ENCODE measurements around the gene MFN2. TPM values are rescaled to one million over a fixed set of nuclear protein-coding genes. Genes with fewer than 3 reads are reported as not detected.

The MFN2 gene
- polyA plus RNA-seq, 1 donor from 2014 or later, result 64.9 TPM

DNA sequence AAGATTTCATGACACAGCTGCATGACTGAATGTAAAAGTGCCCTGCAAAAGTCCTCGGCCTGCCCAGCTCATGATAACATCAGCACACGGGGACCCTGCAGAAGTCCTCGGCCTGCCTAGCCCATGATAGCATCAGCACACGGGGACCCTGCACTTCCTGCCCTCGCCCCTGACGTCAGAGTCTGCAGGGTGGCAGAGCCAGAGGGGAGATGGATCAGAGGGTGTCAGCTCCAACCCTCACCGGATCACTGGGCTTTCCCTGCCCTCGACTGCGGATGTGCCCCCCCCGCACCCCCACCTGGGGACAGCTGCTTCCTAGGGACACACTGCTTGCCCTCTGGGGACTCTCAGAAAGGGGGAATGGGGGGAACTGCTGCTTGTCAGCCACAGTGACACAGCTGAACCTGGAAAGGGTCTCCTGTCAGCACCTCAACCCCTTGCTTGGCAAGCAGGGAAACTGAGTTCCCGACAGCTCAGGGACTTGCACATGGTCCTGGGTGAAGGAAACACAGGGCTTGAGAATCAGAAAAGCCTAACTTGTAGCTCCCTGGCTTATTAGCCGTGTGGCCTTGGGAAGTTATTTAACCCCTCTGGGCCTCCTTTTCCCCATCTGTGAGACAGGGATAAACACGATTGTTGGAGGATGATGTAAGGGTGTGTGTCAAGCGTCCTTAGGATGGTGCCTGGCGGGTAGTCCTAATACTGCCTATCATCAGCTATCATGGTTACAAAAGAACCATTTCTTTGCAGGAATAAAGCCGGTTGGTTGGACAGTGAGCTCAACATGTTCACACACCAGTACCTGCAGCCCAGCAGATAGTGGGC lies 30.7 kb downstream of the MFN2 start:
- Histone ChIP-seq H3K27ac (ENCODE audit: low read length) (no peak overlapping the region), H3K9me3 (ENCODE audit: low read length) (no peaks in the 10 kb centered on the region), H3K36me3 (ENCODE audit: insufficient read depth, low read length) (peaks cover 10% of the 10 kb centered on the region), H3F3A (ENCODE audit: insufficient read depth, low read length, poor library complexity, severe bottlenecking) (no peaks in the 10 kb centered on the region), H3K27me3 (ENCODE audit: insufficient read depth, low read depth, low read length) (no peaks in the 10 kb centered on the region), H2AFZ (ENCODE audit: low read depth, low read length) (no peak overlapping the region), H3K9ac (ENCODE audit: low read length) (no peak overlapping the region), H3K79me2 (replicated peaks; ENCODE audit: insufficient read depth, low read length) (no peaks in the 10 kb centered on the region), H3K4me2 (ENCODE audit: low read length) (no peak overlapping the region), H4K20me1 (ENCODE audit: insufficient read depth) (no peaks in the 10 kb centered on the region), H3K4me3 (ENCODE audit: low read length) (no peak overlapping the region), H3K9me2 (ENCODE audit: insufficient read depth, low read length) (no peaks in the 10 kb centered on the region)
- TF ChIP-seq, protein P1, sequence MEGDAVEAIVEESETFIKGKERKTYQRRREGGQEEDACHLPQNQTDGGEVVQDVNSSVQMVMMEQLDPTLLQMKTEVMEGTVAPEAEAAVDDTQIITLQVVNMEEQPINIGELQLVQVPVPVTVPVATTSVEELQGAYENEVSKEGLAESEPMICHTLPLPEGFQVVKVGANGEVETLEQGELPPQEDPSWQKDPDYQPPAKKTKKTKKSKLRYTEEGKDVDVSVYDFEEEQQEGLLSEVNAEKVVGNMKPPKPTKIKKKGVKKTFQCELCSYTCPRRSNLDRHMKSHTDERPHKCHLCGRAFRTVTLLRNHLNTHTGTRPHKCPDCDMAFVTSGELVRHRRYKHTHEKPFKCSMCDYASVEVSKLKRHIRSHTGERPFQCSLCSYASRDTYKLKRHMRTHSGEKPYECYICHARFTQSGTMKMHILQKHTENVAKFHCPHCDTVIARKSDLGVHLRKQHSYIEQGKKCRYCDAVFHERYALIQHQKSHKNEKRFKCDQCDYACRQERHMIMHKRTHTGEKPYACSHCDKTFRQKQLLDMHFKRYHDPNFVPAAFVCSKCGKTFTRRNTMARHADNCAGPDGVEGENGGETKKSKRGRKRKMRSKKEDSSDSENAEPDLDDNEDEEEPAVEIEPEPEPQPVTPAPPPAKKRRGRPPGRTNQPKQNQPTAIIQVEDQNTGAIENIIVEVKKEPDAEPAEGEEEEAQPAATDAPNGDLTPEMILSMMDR (IDR thresholded peaks at IDR 0.05; ENCODE audit: poor library complexity, severe bottlenecking), result no peak
- no peak for TF ChIP-seq EZH2 (IDR thresholded peaks at IDR 0.05; ENCODE audit: borderline replicate concordance, insufficient read depth, low read length, poor library complexity, severe bottlenecking)
- no peak for TF ChIP-seq TAF1 (IDR thresholded peaks at IDR 0.05; ENCODE audit: low read depth)
- TF ChIP-seq REST (IDR thresholded peaks at IDR 0.05; ENCODE audit: borderline replicate concordance), result no peak
- TF ChIP-seq POLR2AphosphoS5 (IDR thresholded peaks at IDR 0.05), result no peak
- no peak for TF ChIP-seq EP300 (conservative IDR thresholded peaks at IDR 0.05; ENCODE audit: poor library complexity, severe bottlenecking)
- no peak for TF ChIP-seq MXI1 (conservative IDR thresholded peaks at IDR 0.05; ENCODE audit: poor library complexity, severe bottlenecking)
- TF ChIP-seq RAD21 (conservative IDR thresholded peaks at IDR 0.05), result no peak
- no peak for TF ChIP-seq SMC3 (conservative IDR thresholded peaks at IDR 0.05; ENCODE audit: poor library complexity)

DNA sequence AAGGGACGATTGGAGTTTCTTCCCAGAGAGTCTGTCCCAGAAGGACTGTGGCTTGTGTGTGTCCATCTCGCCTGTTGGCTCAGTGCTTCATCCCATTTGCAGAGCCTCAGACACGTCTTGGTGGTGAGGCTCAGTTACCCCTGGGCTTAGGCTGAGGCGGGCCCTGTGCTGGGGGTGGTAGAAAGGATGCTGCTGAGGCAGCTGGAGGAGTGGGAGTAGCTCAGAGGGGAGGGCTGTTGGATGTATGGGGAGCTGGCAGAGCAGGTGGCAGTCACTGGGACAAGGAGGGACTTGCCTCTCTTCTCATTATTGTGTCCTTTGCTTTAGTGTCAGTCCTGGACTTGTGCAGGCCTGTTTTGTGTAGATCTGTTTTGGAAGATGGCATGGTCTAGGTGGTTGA lies 31.8 kb downstream of the MFN2 start:
- peaks cover 10% of the 10 kb centered on the region for H3K36me3 ChIP-seq (ENCODE audit: insufficient read depth, low read length)
- H3K27ac ChIP-seq (ENCODE audit: low read length), result no peak overlapping the region

More for the DNA sequence above, 31.8 kb downstream of the MFN2 start:
- Histone ChIP-seq H3F3A (ENCODE audit: insufficient read depth, low read length, poor library complexity, severe bottlenecking) (no peaks in the 10 kb centered on the region), H4K20me1 (ENCODE audit: insufficient read depth) (no peaks in the 10 kb centered on the region), H3K9me3 (ENCODE audit: low read length) (no peaks in the 10 kb centered on the region), H2AFZ (ENCODE audit: low read depth, low read length) (no peak overlapping the region), H3K9ac (ENCODE audit: low read length) (no peak overlapping the region), H3K4me2 (ENCODE audit: low read length) (no peak overlapping the region), H3K27me3 (ENCODE audit: insufficient read depth, low read depth, low read length) (no peaks in the 10 kb centered on the region), H3K4me3 (ENCODE audit: low read length) (no peak overlapping the region), H3K79me2 (replicated peaks; ENCODE audit: insufficient read depth, low read length) (no peaks in the 10 kb centered on the region), H3K9me2 (ENCODE audit: insufficient read depth, low read length) (no peaks in the 10 kb centered on the region)
- TF ChIP-seq POLR2AphosphoS5 (IDR thresholded peaks at IDR 0.05), result no peak
- TF ChIP-seq MXI1 (conservative IDR thresholded peaks at IDR 0.05; ENCODE audit: poor library complexity, severe bottlenecking), result no peak
- TF ChIP-seq SMC3 (conservative IDR thresholded peaks at IDR 0.05; ENCODE audit: poor library complexity), result no peak
- TF ChIP-seq, protein P1 (IDR thresholded peaks at IDR 0.05; ENCODE audit: poor library complexity, severe bottlenecking), result no peak
- TF ChIP-seq RAD21 (conservative IDR thresholded peaks at IDR 0.05), result no peak
- TF ChIP-seq REST (IDR thresholded peaks at IDR 0.05; ENCODE audit: borderline replicate concordance), result no peak
- TF ChIP-seq EP300 (conservative IDR thresholded peaks at IDR 0.05; ENCODE audit: poor library complexity, severe bottlenecking), result no peak
- TF ChIP-seq EZH2 (IDR thresholded peaks at IDR 0.05; ENCODE audit: borderline replicate concordance, insufficient read depth, low read length, poor library complexity, severe bottlenecking), result no peak
- TF ChIP-seq TAF1 (IDR thresholded peaks at IDR 0.05; ENCODE audit: low read depth), result no peak

Data from neural cell (in vitro differentiated cells).